ENCODE measurements around the gene BLTP3B.
"Not testable (repeated sequence)": the region's sequence is repeated elsewhere in the genome, so short reads cannot be mapped to it uniquely, and the experiment has no call there.

Gene BLTP3B

GRCh38 chr12:100142851-100143559, at the start of gene BLTP3B:
BLTP3B (minus strand) TSS chr12:100142874; CDS start chr12:100142635, 239 bp downstream.
- DNase-seq, result peak; percentile 99

- DNase-seq, result peak; percentile 43
These were observed 47.1 kb upstream of the BLTP3B start for GRCh38 chr12:100189636-100190394.

- DNase-seq, result not testable (repeated sequence)
These were observed 46.4 kb upstream of the BLTP3B start for GRCh38 chr12:100188888-100189635.

GRCh38 chr12:100187857-100188519, 45.3 kb upstream of the BLTP3B start:
- DNase-seq, result no peak

GRCh38 chr12:100187068-100187467, 44.4 kb upstream of the BLTP3B start:
- DNase-seq, result peak; percentile 29

GRCh38 chr12:100186071-100186470, 43.4 kb upstream of the BLTP3B start:
- peak; percentile 31 for DNase-seq

GRCh38 chr12:100185361-100185894, 42.8 kb upstream of the BLTP3B start:
- peak; percentile 61 for DNase-seq

- DNase-seq, result no peak
These were observed 42.0 kb upstream of the BLTP3B start for GRCh38 chr12:100184549-100185145.

- no peak for DNase-seq
These were observed 36.6 kb upstream of the BLTP3B start for GRCh38 chr12:100179252-100179651.

GRCh38 chr12:100176493-100176892, 33.8 kb upstream of the BLTP3B start:
- DNase-seq, result not testable (repeated sequence)

- no peak for DNase-seq
These were observed 31.8 kb upstream of the BLTP3B start for GRCh38 chr12:100174495-100174894.

- DNase-seq, result no peak
These were observed 30.4 kb upstream of the BLTP3B start for GRCh38 chr12:100173111-100173510.

- DNase-seq, result no peak
These were observed 28.6 kb upstream of the BLTP3B start for GRCh38 chr12:100171248-100171647.

GRCh38 chr12:100170313-100170858, 27.7 kb upstream of the BLTP3B start:
- no peak for DNase-seq

GRCh38 chr12:100169345-100169744, 26.7 kb upstream of the BLTP3B start:
- no peak for DNase-seq

GRCh38 chr12:100168562-100168961, 25.9 kb upstream of the BLTP3B start:
- peak; percentile 80 for DNase-seq

GRCh38 chr12:100166232-100166631, 23.6 kb upstream of the BLTP3B start:
- DNase-seq, result no peak

GRCh38 chr12:100165356-100165755, 22.7 kb upstream of the BLTP3B start:
- DNase-seq, result no peak

- no peak for DNase-seq
These were observed 21.6 kb upstream of the BLTP3B start for GRCh38 chr12:100164153-100164704.

- DNase-seq, result peak; percentile 99
These were observed 20.9 kb upstream of the BLTP3B start for GRCh38 chr12:100163416-100164152.
